Stomach (tissue), 19 donors: ENCODE data around the gene MLKL. TPM values are rescaled to one million over a fixed set of nuclear protein-coding genes. Genes with fewer than 3 reads are reported as not detected.

Experiments used
- DNase-seq, 2 donors: peaks; one replicate each; pipeline versions ENCODE4 v3.0.0 to v3.0.0-alpha.2; 2013 to 2019
- H3K27ac ChIP-seq, 5 donors: fragments of 200-600 bp in 4 of 5; sonication (generic) in 4 of 5; one replicate each; pipeline ENCODE4 v1.5.1; 2013 to 2019; ENCODE audit warnings: mild to moderate bottlenecking in 1 of 5, moderate library complexity in 1 of 5
- H3K27me3 ChIP-seq, 3 donors: fragments of 200-600 bp; sonication (generic); one replicate each; pipeline ENCODE4 v1.5.1; 2017 to 2019; ENCODE audit warnings: mixed run types in 1 of 3
- H3K36me3 ChIP-seq, 4 donors: fragments of 200-600 bp; sonication (generic); 1 replicate in 3 of 4; 2 replicates in 1 of 4; pipeline ENCODE4 v1.5.1; 2016 to 2019
- H3K4me1 ChIP-seq, 4 donors: fragments of 200-600 bp; sonication (generic); one replicate each; pipeline ENCODE4 v1.5.1; 2016 to 2019
- H3K4me3 ChIP-seq, 4 donors: fragments of 200-600 bp; sonication (generic) in 3 of 4; one replicate each; pipeline ENCODE4 v1.5.1; 2016 to 2019; ENCODE audit warnings: mild to moderate bottlenecking in 1 of 4
- H3K9me3 ChIP-seq, 4 donors: fragments of 200-600 bp; sonication (generic); one replicate each; pipeline ENCODE4 v1.5.1; 2016 to 2019
- EP300 ChIP-seq: sonication (generic); formaldehyde crosslinking; IDR thresholded peaks from one replicate; pipeline ENCODE4 v1.6.1; 2017; ENCODE audit warnings: antibody characterized with exemption
- POLR2A ChIP-seq, 4 donors: fragments of 450-650 bp; IDR thresholded peaks; one replicate each; pipeline ENCODE4 v1.6.1; 2016; ENCODE audit warnings: antibody characterized with exemption in 4 of 4, control low read depth in 2 of 4, mild to moderate bottlenecking in 1 of 4, moderate library complexity in 1 of 4
- POLR2AphosphoS5 ChIP-seq, 3 donors: sonication (generic); formaldehyde crosslinking; IDR thresholded peaks; one replicate each; pipeline ENCODE4 v1.6.1; 2016; ENCODE audit warnings: antibody characterized with exemption in 3 of 3
- WGBS, 5 donors: extraction: QIAGEN DNeasy Blood & Tissue Kit in 3 of 5; methylation state at CpG; one replicate each; pipeline versions ENCODE4 v1.1.5 to v1.1.7; 2013 to 2018; 5-methylcytosine and 5-hydroxymethylcytosine counted together
- intact Hi-C: fragments of 100-400 bp; cut with DNase I; formaldehyde crosslinking; loops from one replicate; pipeline ENCODE4 v1.15.1; 2023; ENCODE audit warnings: low total_unique reads
- long read RNA-seq, 10 donors: transcript quantifications; one replicate each; lab custom pipeline, GENCODE V29; 2026
- polyA plus RNA-seq, 3 donors: library from polyadenylated mRNA; stranded (reverse); fragments of 200-250 nt; gene quantifications; one replicate each; pipeline ENCODE4 v1.2.3, GENCODE V29; 2013
- total RNA-seq, 5 donors: library from RNA; depleted of rRNA; stranded (reverse); fragments of >200 nt; gene quantifications; one replicate each; pipeline versions ENCODE4 v1.1.0 to v1.2.3, GENCODE V29; 2014 to 2016
- TF ChIP-seq, protein P1 (sequence below), 7 experiments: fragments of 450-650 bp in 4 of 7; fragments of 200-600 bp in 3 of 7; sonication (generic) in 3 of 7; IDR thresholded peaks; one replicate each; pipeline ENCODE4 v1.5.1; 2016 to 2019; ENCODE audit warnings: antibody characterized with exemption in 7 of 7, control low read depth in 2 of 7, mild to moderate bottlenecking in 1 of 7
- donor health status: healthy with polysubstance abuse.
- donor health status: Bipolar disorder and iron deficiency.
- donor health status: healthy.

The MLKL gene
- total RNA-seq (10 to 100 TPM in 3 of 5 donors, 1 to 10 TPM in 2; 6.7 to 23.3 (median 11.6) TPM), polyA plus RNA-seq (10 to 100 TPM in 1 of 3 donors, 1 to 10 TPM in 2; 7.3 to 17.4 (median 8.1) TPM)
- long read RNA-seq, donor 1, result 0 reads
- long read RNA-seq, donor 2, result 0 reads
- long read RNA-seq, donor 3, partial matches to known transcripts, result 0 of 1 reads
- long read RNA-seq, donor 3, other reads (novel, unspliced or antisense), result 0 of 1 reads
- long read RNA-seq, donor 4, result 0 reads
- long read RNA-seq, donor 5, result 0 reads
- long read RNA-seq, donor 6, partial matches to known transcripts, result 5 of 5 reads
- long read RNA-seq, donor 6, other reads (novel, unspliced or antisense), result 0 of 5 reads
- long read RNA-seq, donor 7, result 0 reads
- long read RNA-seq, donor 8, result 0 reads
- long read RNA-seq, donor 9, result 0 reads
- long read RNA-seq, donor 10, partial matches to known transcripts, result 0 of 1 reads
- long read RNA-seq, donor 10, other reads (novel, unspliced or antisense), result 0 of 1 reads

DNA sequence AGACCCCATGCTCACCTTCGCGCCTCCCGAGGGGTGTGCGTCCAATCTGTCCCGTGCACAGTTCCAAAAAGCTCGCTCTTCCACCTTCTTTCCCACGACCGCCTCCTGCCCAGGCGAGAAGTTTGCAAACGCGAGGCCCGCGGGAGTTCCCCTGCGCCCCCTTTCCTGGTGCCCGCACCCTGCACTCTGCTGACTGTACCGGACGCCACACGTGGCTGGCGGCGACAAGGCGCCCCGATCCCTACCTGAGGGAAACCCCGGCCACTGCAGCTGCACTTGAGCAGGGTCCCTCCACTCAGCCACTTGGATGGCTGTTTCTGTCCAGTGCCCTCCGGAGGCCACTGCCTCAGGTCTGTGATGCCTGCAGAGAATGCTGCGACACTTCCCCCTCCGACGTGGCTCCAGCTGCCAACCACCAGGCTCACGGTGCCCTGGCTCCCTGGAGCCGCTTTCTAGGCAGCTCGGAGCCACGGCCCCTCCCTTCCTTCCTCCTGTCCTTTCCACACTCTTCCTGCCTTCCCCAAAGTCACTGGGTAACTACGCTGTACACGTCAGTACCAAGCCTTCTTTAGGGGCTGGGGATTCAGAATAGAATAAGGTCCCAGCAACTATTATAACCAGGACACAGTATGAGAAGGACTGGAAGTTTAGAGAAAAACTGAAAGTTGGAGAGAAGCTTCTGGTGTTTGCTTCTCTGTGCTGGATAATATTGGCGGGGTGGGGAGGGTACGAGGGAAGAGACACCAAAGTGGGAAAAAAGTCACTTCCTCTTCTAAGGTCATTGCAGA, at the start of gene MLKL:
Gene MLKL, minus strand, starts transcription at position 425 of the 788 bp plus-strand sequence. CDS start 5,105 bp downstream, outside the sequence.
- no peaks in the 10 kb centered on the region for H3K36me3 ChIP-seq
- H3K27ac ChIP-seq, result peak within 1 kb of the TSS; percentile 85 to 92 (median 87)
- no peaks in the 10 kb centered on the region for H3K27me3 ChIP-seq
- WGBS, 5 donors, result 0 to 2% (median 1%) methylated on average over 19 to 35 of the region's 35 CpGs
- H3K4me3 ChIP-seq, result peak within 1 kb of the TSS; percentile 62 to 76 (median 68)
- TF ChIP-seq EP300 (no peak), POLR2A (IDR thresholded peaks at IDR 0.05) (no peak), POLR2AphosphoS5 (IDR thresholded peaks at IDR 0.05) (peak in 2 of 3 donors; percentile 38 to 51)
- intact Hi-C loops, result no loop called here
- peaks cover 18 to 54% (median 32%) of the 10 kb centered on the region in 4 donors for H3K4me1 ChIP-seq
- DNase-seq, result peak; percentile 65 to 72
- H3K9me3 ChIP-seq, result no peaks in the 10 kb centered on the region

DNA sequence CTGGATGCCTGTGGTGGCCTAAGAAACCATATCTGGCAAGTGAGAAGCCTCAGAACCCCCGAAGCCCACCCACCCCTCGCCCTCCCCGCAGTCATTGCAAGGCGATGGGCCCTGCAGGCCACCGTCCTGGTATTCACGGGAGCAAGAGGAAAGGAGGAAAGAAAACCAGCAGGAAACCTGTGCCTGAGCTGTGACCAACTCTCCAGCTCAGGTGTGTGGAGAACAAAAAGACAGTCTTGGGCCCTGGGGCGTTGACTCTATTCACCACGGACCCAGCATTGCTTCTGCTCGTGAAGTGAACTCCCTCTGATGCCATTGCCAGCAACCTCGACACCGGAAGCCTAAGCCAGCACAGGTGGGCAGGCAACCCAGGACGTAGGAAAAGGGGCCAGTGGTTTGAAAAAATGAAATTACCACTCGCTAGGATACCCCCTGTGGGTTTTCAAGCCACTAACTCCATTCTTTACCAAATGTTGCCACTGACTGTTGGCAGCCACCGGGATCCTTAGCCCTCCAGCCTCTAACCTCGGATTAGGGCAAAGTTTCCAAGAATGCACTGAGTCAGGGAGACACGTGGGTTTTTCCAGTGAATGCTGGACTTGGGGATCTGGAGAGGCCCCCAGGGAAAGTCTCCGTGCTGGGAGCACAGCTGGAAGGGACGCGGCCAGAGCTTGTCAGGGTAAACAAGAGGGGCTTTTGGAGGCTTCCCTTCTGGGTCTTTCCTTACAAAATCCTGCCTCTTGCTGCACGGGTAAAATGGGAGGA, 48.8 kb upstream of the MLKL start:
- Histone ChIP-seq H3K27me3 (no peaks in the 10 kb centered on the region), H3K4me3 (no peak overlapping the region), H3K27ac (peak overlapping the region in 3 of 5 donors; percentile 32 to 46 (median 38)), H3K9me3 (no peaks in the 10 kb centered on the region), H3K4me1 (peaks cover 0 to 18% (median 10%) of the 10 kb centered on the region in 4 donors), H3K36me3 (no peaks in the 10 kb centered on the region)
- no peak for TF ChIP-seq POLR2A (IDR thresholded peaks at IDR 0.05)
- TF ChIP-seq, protein P1, sequence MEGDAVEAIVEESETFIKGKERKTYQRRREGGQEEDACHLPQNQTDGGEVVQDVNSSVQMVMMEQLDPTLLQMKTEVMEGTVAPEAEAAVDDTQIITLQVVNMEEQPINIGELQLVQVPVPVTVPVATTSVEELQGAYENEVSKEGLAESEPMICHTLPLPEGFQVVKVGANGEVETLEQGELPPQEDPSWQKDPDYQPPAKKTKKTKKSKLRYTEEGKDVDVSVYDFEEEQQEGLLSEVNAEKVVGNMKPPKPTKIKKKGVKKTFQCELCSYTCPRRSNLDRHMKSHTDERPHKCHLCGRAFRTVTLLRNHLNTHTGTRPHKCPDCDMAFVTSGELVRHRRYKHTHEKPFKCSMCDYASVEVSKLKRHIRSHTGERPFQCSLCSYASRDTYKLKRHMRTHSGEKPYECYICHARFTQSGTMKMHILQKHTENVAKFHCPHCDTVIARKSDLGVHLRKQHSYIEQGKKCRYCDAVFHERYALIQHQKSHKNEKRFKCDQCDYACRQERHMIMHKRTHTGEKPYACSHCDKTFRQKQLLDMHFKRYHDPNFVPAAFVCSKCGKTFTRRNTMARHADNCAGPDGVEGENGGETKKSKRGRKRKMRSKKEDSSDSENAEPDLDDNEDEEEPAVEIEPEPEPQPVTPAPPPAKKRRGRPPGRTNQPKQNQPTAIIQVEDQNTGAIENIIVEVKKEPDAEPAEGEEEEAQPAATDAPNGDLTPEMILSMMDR (IDR thresholded peaks at IDR 0.05), result no peak
- no peak for TF ChIP-seq EP300
- TF ChIP-seq POLR2AphosphoS5 (IDR thresholded peaks at IDR 0.05), result no peak
- intact Hi-C loops, result no loop called here
- WGBS, 5 donors, result 49 to 58% (median 57%) methylated on average over 17 to 20 of the region's 20 CpGs
- no peak for DNase-seq

- H3K27ac ChIP-seq, result peak overlapping the region in 2 of 5 donors; percentile 32 to 46
- no peak for DNase-seq
- intact Hi-C loops, result no loop called here
These were observed 48.0 kb upstream of the MLKL start for GRCh38 chr16:74748616-74749026.

More at GRCh38 chr16:74748616-74749026, 48.0 kb upstream of the MLKL start:
- Histone ChIP-seq H3K36me3 (no peaks in the 10 kb centered on the region), H3K27me3 (no peaks in the 10 kb centered on the region), H3K4me1 (peaks cover 6 to 26% (median 15%) of the 10 kb centered on the region in 4 donors), H3K9me3 (no peaks in the 10 kb centered on the region), H3K4me3 (no peak overlapping the region)
- WGBS, 5 donors, result 80 to 91% (median 87%) methylated on average over 15 to 19 of the region's 19 CpGs
- TF ChIP-seq, protein P1 (IDR thresholded peaks at IDR 0.05), result no peak
- TF ChIP-seq POLR2A (IDR thresholded peaks at IDR 0.05) (no peak), POLR2AphosphoS5 (IDR thresholded peaks at IDR 0.05) (no peak), EP300 (no peak)
